Forelimb muscle (tissue), 1 donor: Measurements from ENCODE around the gene OBP2B. TPM values are rescaled to one million over a fixed set of nuclear protein-coding genes. Genes with fewer than 3 reads are reported as not detected.
"Not testable (repeated sequence)": the region's sequence is repeated elsewhere in the genome, so short reads cannot be mapped to it uniquely, and the experiment has no call there.

ENCODE experiments used
- DNase-seq: peaks from one replicate; pipeline ENCODE4 v3.0.0-alpha.2; 2013; ENCODE audit warnings: low read depth
- polyA plus RNA-seq: library from polyadenylated mRNA; unstranded; fragments of 120-200 nt; gene quantifications from one replicate; pipeline ENCODE4 v1.2.1, GENCODE V29; 2013; ENCODE audit not compliant: insufficient read length

OBP2B gene
- polyA plus RNA-seq, 1 donor = not detected

- peak; percentile 20 for DNase-seq
Observed at GRCh38 chr9:133238272-133238850, 29.3 kb upstream of the OBP2B start.

DNA sequence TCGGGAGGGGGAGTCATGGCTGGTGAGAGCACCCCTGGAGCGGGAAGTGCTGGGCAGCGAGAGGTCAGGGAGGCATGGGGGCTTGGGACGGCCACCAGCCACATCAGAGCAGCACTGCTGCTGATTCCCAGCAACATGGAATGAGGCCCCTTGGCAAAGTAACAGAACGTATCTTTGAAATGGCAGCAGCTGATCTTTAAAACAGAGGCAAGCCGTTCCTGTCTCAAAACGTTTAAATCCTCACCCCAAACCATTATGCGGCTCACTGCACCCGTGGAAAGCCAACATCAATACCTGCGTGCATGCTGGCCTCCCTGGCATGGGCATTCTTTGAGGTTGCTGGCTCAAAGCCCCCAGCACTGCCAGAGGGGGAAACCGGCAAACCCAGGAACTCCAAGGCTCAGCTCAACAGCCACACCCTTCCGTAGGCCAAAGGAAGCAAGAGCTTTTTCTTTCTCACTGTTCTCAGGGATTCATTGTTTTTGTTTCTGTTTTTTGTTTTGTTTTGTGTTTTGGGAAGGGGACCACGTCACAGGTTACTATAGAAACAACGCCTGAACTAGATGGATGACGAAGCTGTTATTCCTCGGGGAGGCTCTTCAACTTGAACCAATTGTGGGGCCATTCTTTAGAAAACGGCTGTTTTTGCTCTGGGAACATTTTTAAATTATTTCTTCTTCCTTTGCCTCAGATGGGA, 28.1 kb upstream of the OBP2B start:
- peak; percentile 80 for DNase-seq

DNA sequence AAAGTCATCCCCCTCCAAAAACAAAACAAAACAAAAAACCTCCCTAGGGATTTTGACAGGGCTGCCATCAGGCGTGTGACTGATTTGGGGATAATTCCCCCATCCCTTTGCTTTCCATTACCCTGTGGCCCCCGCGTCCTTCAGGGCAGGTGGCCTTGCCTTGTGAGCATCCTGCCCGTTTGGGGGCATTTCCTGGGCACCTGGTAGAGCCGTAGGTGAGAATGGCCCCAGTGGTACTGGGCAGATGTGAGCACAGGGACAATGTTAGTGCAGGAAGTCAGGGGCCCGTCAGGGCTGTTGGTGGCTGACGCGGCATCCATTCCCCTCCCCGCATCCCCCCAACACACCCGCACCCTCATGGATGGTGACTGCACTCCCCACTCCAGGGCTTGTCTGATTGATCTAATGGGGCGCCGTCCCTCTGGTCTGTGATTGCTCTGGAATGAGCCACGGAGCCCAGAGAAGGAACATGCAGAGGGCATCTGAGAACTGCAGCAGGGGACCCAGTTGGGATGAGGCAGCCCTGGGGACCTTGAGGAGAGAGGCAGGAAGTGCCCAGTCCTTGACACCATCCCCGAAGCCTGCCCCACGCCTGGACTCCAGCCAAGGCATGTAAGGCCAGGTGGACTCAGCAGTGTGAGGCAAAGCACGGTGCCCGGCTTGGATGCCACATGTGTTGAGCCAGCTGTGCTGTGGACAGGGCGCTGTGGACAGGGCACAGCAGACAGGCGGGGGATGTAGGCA, 27.4 kb upstream of the OBP2B start:
- not testable (repeated sequence) for DNase-seq

- DNase-seq = no peak
Observed at GRCh38 chr9:133235549-133236222, 26.6 kb upstream of the OBP2B start.

DNA sequence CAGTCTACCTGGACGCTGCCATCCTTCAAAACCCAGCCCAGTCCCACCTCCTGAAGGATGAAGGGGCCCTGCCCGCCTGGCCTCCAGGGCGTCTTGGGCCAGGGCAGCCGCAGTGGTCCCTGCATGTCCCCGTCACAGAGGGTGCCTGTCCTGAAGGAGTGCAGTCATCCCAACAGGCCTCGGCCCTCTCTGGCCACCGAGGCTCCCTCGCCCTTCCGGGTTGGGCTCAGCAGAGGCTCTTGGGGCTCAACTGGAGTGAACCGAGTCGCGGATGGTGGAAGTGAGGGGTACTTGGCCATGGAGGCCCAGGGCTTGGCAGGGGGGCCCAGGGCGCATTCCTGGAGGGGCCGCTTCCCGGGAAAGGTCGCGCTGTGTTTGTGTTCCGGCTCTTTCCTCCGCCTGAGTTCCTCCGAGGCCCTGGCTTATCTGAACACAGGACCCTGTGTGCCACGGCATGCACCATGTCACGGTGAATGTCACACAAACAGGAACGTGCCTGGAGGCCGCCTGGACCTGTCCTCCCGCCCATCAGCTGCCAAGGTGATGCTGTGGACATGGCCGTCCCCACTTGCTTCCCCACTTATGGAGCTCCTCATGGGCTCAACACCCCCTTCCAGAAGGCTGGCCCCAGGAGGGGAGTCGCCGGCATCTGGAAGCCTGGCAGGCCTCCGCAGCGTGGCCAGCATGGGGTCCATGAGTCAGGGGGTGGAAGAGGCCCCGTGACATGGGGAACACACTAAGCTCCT, 25.7 kb upstream of the OBP2B start:
- no peak for DNase-seq

DNA sequence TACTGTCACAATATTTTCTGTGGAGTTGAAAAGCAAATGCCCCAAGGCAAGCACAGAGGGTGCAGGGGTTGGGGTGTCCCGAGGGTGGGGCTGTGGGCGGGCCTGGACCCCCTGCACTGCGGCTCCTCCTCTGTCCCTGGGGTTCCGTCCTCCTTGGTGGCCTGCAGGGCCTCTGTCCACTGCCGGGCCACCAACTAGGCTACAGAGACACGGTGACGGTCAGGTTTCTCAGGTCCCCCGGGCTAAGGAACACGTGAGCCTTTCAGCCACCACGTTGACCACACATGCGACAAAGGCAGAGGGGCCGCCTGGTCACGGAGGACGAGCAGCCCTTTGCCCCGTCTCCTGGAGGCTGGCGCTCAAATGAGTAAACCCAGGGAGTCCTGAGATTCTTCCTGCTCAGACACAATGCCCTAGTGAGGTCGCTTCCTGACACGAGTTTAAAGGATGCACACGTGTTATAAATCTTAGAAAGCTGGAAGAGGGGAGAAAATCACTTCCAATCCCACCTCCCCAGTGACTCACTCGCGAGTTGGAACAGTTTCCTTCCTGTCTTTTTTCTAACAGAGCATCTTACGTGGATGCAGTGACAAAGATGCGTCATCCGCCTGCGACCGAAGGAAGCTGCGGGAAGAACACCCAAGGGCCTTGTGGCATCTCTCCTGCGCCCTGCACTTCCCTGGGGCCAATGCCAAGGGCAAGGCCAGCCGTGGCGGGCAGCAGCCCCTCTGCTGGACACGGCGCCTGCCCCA, 24.8 kb upstream of the OBP2B start:
- no peak for DNase-seq

DNA sequence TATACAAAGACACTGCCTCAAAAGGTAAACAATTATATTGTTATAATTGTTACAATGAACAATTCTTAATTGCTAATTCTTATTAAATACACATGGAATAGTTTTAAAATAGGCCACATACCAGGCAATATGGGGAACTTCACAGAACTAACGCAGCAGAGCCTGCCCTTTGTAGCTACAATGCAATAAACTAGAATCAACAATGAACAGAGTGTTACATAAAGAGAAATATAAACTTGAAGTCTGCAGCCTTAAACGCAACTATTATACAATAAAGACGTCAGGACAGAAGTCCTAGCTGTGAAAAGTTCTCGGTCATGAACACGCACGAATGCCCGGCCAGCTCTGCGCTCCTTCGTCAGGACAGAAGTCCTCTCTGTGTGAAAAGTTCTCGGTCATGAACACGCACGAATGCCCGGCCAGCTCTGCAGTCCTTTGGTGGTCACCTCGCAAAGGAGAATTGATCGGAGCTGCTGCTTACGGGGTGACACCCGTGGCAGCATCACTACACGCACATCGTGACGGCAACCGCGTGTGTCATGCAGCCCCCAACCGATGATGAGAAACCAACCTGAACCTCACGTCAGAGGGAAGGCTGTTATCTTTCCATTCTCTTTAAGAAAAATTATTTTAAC, 23.0 kb upstream of the OBP2B start:
- DNase-seq = not testable (repeated sequence)

DNA sequence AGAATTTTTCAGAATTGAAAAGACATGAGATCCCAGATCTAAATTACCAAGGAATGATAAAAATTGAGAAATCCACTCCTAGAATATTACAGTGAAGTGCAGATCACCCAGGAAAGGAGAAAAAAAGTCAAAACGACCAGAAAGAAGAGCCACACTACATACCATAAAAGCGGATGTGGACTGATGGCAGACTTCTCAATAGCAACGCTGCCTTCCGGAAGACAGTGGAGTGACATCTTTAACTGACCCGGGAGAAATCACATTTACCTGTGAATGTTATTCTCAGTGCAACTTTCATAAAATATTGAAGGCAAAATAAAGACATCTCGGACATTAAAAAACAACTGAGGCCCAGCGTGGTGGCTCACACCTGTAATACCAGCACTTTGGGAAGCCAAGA, 21.5 kb upstream of the OBP2B start:
- DNase-seq = not testable (repeated sequence)

DNA sequence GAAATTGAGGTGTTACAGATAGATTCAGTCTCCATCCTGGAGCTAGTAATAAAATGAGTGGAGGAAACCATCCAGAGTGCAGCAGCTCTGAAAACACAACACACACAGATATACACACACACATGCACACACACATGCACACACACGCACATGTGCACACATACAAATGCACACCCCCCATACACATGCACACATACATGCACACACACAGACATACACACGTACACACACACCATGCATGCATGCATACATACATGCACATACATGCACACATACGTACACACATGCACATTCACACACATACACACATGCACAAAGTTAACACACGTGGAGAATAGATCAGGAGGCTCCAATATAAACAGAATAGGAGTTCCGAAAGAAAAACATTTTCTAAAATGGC, 21.0 kb upstream of the OBP2B start:
- no peak for DNase-seq

DNA sequence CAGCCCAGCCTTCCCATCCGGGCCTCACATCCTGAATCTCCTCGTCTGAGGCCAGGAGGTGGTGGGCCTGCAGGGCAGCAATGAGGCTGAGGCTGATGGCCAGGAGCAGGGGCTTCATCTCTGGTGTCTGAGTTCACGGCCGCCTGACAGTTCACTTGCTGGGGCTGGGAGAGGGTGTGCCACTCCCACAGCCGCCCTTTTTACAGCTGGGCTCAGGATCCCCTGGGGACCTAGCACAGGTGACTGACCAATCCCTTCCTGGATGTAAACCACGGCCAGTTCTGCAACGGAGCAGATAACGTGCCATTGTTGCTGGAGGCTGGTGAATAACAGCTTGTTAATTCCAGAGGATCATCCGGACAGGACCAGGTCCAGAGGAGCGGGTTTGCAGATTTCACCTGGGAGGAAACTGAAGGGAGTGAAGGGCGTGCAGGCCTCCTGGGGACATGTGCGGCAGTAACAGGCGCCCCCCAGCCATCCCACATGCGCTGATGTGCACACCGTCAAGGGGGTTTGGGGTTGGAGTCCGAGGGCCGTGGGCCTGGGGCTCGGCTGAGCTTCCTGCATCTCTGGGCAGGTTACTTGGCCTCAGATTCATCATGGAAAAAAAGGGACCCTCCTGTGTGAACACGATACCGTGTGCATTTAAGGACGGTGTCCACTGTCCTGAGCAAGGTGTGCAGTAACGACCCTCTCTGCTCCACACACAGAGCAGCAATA, 19.6 kb upstream of the OBP2B start:
- not testable (repeated sequence) for DNase-seq

GRCh38 chr9:133227996-133228395, 18.9 kb upstream of the OBP2B start:
- DNase-seq = not testable (repeated sequence)

DNA sequence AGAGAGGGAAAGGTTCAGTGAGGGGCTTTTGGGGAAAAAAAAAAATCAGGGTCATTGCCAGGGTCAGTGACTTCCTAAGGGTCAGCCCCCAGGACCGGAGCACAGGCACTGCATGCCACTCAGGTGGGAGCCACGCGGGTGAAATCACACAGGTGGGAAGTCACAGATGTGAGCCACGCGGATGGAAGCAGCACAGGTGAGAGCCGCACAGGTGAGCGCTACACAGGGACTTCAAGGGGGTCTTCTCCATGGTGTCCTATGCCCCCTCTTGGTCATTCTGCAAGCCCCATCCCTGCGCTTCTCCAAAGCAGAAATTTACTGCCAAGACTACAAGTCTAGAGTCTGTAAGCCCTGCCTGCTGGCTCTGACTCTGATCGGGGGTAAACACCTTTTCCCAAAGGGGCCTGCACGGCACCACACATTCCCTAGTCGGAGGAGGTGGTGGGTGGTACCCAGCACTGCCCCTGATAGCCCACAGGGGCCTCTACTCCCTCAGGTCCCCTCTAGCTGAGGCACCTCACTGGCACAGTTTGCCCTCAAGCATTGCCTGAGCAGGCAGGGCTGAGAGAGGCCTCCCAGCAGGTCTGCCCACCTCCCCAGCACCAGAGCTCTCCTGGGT, 18.3 kb upstream of the OBP2B start:
- DNase-seq = no peak

GRCh38 chr9:133226219-133227171, 17.4 kb upstream of the OBP2B start:
- DNase-seq = no peak

DNA sequence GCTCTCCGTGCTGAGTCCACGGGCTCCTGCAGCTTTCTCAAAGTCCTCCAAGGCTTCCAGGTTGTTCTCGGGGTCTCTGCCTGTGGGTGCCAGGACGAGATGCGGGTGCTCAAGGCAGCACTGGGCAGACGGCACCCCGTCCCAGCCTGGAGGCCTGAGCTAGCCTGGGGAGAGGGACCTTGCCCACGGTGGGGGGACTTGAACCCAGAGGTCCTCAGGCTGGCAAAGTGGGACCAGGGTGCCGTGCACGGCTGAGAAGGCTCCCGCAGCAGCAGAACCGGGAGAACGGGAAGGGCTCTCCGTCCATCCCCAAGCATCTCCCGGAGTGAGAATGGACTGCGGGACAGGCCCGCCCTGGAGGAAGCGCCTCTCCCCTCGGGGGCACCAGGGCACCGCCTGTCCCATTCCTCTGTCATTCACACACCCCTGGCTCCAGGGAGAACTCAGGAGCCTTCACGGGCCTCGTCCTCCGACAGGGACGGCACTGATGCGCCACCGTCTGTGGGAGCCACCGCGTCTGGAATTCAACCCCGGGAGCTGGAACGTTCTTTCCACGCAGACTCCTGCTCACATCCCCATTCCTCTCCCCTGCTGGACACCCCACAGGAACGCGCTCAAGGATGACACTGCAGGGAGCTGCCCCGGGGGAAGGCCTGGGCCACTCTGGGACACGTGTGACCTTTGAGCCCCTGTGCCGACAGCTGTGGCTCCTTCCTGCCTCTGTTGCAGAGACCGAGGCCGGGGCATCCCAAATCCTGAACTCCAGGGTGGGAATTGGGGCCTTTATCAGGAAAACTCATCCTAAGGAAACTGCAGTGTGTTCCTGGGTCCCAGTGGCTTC, 16.3 kb upstream of the OBP2B start:
- no peak for DNase-seq

GRCh38 chr9:133224762-133225161, 15.7 kb upstream of the OBP2B start:
- DNase-seq = no peak

DNA sequence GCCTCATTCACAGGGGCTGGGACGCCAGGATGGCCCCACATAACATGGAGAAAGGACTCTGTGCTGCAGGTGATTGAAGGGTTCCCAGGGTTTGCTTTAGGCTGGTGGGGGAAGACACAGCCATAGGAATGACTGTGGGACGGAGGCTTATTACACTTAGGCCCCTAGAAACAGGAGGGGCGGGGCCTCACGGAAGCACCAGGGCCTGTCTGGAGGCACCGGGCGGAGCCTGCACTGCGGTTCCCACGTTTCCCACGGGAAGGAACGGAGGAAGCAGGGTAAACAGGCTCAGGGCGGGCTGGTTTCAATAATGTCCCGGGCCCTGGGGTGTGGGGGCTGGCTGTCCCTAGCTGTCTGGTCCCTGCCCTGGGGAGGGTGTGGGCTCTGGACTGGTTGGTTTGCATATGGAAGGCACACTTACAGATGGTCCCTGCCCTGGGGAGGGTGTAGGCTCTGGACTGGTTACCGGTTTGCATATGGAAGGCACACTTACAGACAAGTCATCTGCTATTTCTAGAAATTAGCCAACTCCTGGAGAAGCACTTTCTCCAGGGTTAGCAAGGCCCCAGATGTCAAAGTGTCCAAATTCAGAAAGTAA, 14.2 kb upstream of the OBP2B start:
- not testable (repeated sequence) for DNase-seq

DNA sequence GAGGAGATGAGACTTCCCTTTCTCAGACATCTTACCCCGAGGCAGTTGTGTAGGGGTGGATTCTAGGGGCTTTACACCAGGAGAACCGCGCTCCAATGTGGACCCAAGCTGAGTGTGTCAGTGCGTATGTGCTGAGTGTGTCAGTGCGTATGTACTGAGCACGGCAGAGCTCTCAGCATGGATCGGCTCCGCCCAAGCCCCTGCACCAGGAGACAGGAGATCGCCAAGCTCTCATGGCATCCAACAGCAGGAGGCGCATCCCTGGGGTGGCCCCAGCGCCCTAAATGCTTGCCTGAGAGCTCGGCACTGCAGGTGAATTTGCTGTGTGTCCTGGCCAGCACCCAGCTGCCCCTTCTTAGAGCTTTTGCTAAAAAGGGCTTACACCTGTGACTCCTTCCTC, 12.9 kb upstream of the OBP2B start:
- DNase-seq = not testable (repeated sequence)
